Fibroblast of villous mesenchyme (primary cell): Measurements from ENCODE around the gene MYL11. TPM values are rescaled to one million over a fixed set of nuclear protein-coding genes. Genes with fewer than 3 reads are reported as not detected.

Source experiments
- DNase-seq: peaks from one replicate; pipeline ENCODE4 v3.0.0-alpha.2; 2010; ENCODE audit warnings: low read depth
- H3K4me3 ChIP-seq: 2 replicates; pipeline ENCODE4 v1.5.1; 2011; ENCODE audit warnings: low read depth, mild to moderate bottlenecking, low read length
- total RNA-seq: library from RNA; depleted of rRNA; stranded (reverse); fragments of >200 nt; gene quantifications from 2 replicates; pipeline ENCODE4 v1.2.3, GENCODE V29; 2012
- TF ChIP-seq, protein P1 (sequence below): IDR thresholded peaks from 2 replicates; pipeline ENCODE4 v1.5.1; 2012; ENCODE audit warnings: low read depth, mild to moderate bottlenecking, low read length; ENCODE audit not compliant: insufficient read depth

The MYL11 gene
- total RNA-seq, 1 donor: not detected

- TF ChIP-seq, protein P1, sequence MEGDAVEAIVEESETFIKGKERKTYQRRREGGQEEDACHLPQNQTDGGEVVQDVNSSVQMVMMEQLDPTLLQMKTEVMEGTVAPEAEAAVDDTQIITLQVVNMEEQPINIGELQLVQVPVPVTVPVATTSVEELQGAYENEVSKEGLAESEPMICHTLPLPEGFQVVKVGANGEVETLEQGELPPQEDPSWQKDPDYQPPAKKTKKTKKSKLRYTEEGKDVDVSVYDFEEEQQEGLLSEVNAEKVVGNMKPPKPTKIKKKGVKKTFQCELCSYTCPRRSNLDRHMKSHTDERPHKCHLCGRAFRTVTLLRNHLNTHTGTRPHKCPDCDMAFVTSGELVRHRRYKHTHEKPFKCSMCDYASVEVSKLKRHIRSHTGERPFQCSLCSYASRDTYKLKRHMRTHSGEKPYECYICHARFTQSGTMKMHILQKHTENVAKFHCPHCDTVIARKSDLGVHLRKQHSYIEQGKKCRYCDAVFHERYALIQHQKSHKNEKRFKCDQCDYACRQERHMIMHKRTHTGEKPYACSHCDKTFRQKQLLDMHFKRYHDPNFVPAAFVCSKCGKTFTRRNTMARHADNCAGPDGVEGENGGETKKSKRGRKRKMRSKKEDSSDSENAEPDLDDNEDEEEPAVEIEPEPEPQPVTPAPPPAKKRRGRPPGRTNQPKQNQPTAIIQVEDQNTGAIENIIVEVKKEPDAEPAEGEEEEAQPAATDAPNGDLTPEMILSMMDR: no peak
- no peak for DNase-seq
- no peak overlapping the region for H3K4me3 ChIP-seq
These were observed 5.6 kb downstream of the MYL11 start for GRCh38 chr16:30380072-30380802.

GRCh38 chr16:30380803-30381208, 6.2 kb downstream of the MYL11 start:
- TF ChIP-seq, protein P1: no peak
- H3K4me3 ChIP-seq: no peak overlapping the region
- DNase-seq: no peak

GRCh38 chr16:30381291-30382041, 6.9 kb downstream of the MYL11 start:
- TF ChIP-seq, protein P1: no peak
- no peak for DNase-seq
- H3K4me3 ChIP-seq: no peak overlapping the region

DNA sequence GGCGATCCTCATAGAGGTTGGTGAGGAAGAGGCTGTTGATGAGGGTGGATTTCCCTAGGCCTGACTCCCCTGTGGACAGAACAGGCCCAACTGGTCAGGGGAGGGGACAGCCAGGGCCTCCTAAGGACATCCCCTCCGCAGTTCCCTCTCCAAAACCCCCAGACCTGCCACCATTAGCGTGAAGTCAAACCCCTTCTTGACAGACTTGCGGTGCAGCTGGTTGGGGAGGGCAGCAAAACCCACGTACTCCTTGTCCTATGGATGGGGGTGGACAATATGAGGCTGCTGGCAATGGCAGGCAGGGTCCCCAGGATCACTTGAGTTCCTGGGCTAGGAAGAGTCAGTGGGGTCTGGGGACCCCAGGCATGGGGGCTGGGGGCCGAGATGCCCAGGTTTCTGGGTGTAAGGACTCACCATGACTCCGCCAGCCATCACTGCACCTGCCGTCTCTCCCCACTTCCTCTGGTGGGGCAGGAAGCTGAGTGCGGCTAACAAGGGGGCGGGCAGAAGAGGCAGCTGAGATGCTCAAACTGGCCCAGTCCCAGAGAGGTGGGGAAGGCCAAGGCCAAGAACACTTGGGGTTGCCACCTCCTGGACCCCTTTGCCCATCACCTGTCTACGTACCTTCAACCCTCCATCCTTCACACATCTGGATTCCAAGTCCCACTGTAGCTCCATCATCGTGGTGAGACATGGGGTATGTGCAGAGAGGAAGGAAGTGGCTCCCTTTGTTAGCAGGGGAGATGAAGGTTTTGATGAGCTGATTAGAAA, 7.7 kb downstream of the MYL11 start, which contains the start of gene SEPTIN1:
TSS of gene SEPTIN1 (minus strand) at position 451 of the 771 bp plus-strand sequence. CDS start at position 432, 19 bp downstream.
- H3K4me3 ChIP-seq: no peak within 1 kb of the TSS
- DNase-seq: no peak
- TF ChIP-seq, protein P1: no peak

DNA sequence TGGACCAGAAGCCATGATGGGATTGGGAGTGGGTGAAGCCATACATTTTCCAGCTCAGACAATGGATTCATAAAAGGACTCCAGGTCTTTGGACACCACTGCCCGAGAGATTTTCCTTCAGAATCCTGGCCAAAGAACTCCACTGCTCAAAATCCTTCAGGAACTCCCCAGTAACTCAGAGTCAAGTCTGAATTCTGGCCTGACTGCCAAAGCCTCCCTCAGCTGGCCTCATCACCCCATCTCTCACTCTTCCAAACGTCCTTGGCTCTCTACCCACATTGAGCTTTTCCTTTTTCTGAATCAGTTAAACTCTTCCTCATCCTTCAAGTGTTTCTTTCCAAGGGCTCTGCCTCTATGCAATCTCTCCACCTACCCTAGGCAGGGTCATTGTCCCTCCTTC, 8.9 kb downstream of the MYL11 start:
- H3K4me3 ChIP-seq: no peak overlapping the region
- DNase-seq: no peak
- TF ChIP-seq, protein P1: no peak

GRCh38 chr16:30394592-30395154, 20.1 kb downstream of the MYL11 start:
- TF ChIP-seq, protein P1: no peak
- peak overlapping the region; percentile 79 for H3K4me3 ChIP-seq
- peak; percentile 57 for DNase-seq
